HepG2 (cell line): ENCODE results near the gene MSI2. TPM values are rescaled to one million over a fixed set of nuclear protein-coding genes. Genes with fewer than 3 reads are reported as not detected.

ENCODE experiments used
- ATAC-seq: fragments of 200-7000 bp; cut with Tn5 transposase; 3 replicates; pipeline ENCODE4 v1.9.1; 2020; ENCODE audit warnings: mild to moderate bottlenecking, moderate library complexity
- BruUV-seq: library from RNA; stranded (reverse); fragments of 400-500 nt; replicated peaks from 2 replicates; lab custom pipeline; 2021; lab: Mats Ljungman, UMichigan
- CTCF ChIA-PET: fragments of 300-600 bp; formaldehyde crosslinking; extraction: SDS; loops from one replicate; lab custom pipeline; 2021; ENCODE audit warnings: low total read pairs, inconsistent platforms, low intra/inter-chr PET ratio; lab: Yijun Ruan, JAX
- POLR2A ChIA-PET: fragments of 350-600 bp; sonication (Branson Sonifier 250); formaldehyde crosslinking; loops from one replicate; lab custom pipeline; 2020; ENCODE audit warnings: antibody characterized with exemption, inconsistent platforms; lab: Yijun Ruan, JAX
- DNase-seq: peaks from one replicate; pipeline ENCODE4 v3.0.0-alpha.2; 2015; ENCODE audit warnings: low spot score
- FAIRE-seq: peaks from 3 replicates; lab custom pipeline; 2011; peaks lifted over from hg19 to GRCh38; lab: Jason Lieb, UNC
- H2AFZ ChIP-seq: one replicate; pipeline ENCODE4 v1.6.1; 2011; ENCODE audit warnings: low read length, inconsistent platforms
- H3K27ac ChIP-seq: fragments of 300-600 bp; 3 replicates; pipeline ENCODE4 v1.8.0; 2011; ENCODE audit warnings: mixed run types, mild to moderate bottlenecking, mixed read lengths, low read length, inconsistent platforms; ENCODE audit not compliant: insufficient read depth; ENCODE audit errors: extremely low read length
- H3K27me3 ChIP-seq, 2 experiments: fragments of 200-600 bp in 1 of 2; 2 replicates in 1 of 2; 3 replicates in 1 of 2; pipeline versions ENCODE4 v1.6.0 to v1.8.0; 2011; ENCODE audit warnings: low read length in 2 of 2, mild to moderate bottlenecking in 2 of 2, moderate library complexity in 2 of 2, inconsistent platforms in 1 of 2; ENCODE audit not compliant: insufficient read depth in 2 of 2, control insufficient read depth in 1 of 2
- H3K36me3 ChIP-seq, 2 experiments: fragments of 200-600 bp in 1 of 2; replicated peaks in 1 of 2; 2 replicates in 1 of 2; 3 replicates in 1 of 2; pipeline versions ENCODE4 v1.5.1 to v1.8.0; 2011; ENCODE audit warnings: low read length in 2 of 2, inconsistent platforms in 1 of 2; ENCODE audit not compliant: insufficient read depth in 2 of 2, control insufficient read depth in 1 of 2
- H3K4me1 ChIP-seq: 2 replicates; pipeline ENCODE4 v1.5.1; 2012; ENCODE audit warnings: low read length, inconsistent platforms; ENCODE audit not compliant: insufficient read depth
- H3K4me2 ChIP-seq: 2 replicates; pipeline ENCODE4 v1.6.0; 2011; ENCODE audit warnings: low read depth, low read length, inconsistent platforms
- H3K4me3 ChIP-seq, 3 experiments: fragments of 200-600 bp in 1 of 3; sonication (generic), shearing (Covaris generic) in 1 of 3; replicated peaks in 1 of 3; 2 replicates each; pipeline ENCODE4 v1.5.1; 2011 to 2016; ENCODE audit warnings: low read length in 3 of 3, inconsistent platforms in 2 of 3, low read depth in 2 of 3, mild to moderate bottlenecking in 2 of 3, control low read depth in 1 of 3, mixed read lengths in 1 of 3; ENCODE audit not compliant: insufficient read depth in 1 of 3
- H3K79me2 ChIP-seq: one replicate; pipeline ENCODE4 v1.6.1; 2011; ENCODE audit warnings: low read length, inconsistent platforms; ENCODE audit not compliant: insufficient read depth
- H3K9ac ChIP-seq: 2 replicates; pipeline ENCODE4 v1.6.0; 2011; ENCODE audit warnings: mild to moderate bottlenecking, low read depth, low read length, inconsistent platforms; ENCODE audit not compliant: insufficient read depth
- H3K9me3 ChIP-seq: 2 replicates; pipeline ENCODE4 v1.5.1; 2012; ENCODE audit warnings: mild to moderate bottlenecking, low read length
- H4K20me1 ChIP-seq: 2 replicates; pipeline ENCODE4 v1.6.0; 2011; ENCODE audit warnings: inconsistent platforms, mild to moderate bottlenecking, low read length, moderate library complexity; ENCODE audit not compliant: insufficient read depth
- MAFG ChIP-seq: sonication (generic); formaldehyde crosslinking; IDR thresholded peaks from 2 replicates; pipeline ENCODE4 v1.5.1; 2020; ENCODE audit warnings: mild to moderate bottlenecking, missing genetic modification reagents
- PAWR ChIP-seq: sonication (generic); formaldehyde crosslinking; IDR thresholded peaks from 2 replicates; pipeline ENCODE4 v1.4.0; 2020; ENCODE audit warnings: missing genetic modification reagents, mild to moderate bottlenecking, borderline replicate concordance
- PRDM10 ChIP-seq: sonication (generic); formaldehyde crosslinking; IDR thresholded peaks from 2 replicates; pipeline ENCODE4 v1.4.0; 2020; ENCODE audit warnings: low read depth, missing genetic modification reagents
- ZBTB1 ChIP-seq: sonication (generic); formaldehyde crosslinking; IDR thresholded peaks from 2 replicates; pipeline ENCODE4 v1.4.0; 2020; ENCODE audit warnings: missing genetic modification reagents, borderline replicate concordance
- ZNF816 ChIP-seq: sonication (generic); formaldehyde crosslinking; IDR thresholded peaks from 2 replicates; pipeline ENCODE4 v1.8.0; 2022; ENCODE audit warnings: missing genetic modification reagents, mild to moderate bottlenecking, borderline replicate concordance
- WGBS: methylation state at CpG from one replicate; pipeline ENCODE4 v1.1.6; 2017; ENCODE audit warnings: low lambda C conversion rate; 5-methylcytosine and 5-hydroxymethylcytosine counted together
- in situ Hi-C: cut with HindIII; loops from 2 replicates; pipeline ENCODE4 v1.10.0; 2017; ENCODE audit warnings: low pct_unique_long_range_greater_than_20kb; ENCODE audit not compliant: extremely low pct_ligation_motif_present
- intact Hi-C: fragments of 100-400 bp; cut with micrococcal nuclease; formaldehyde crosslinking; loops from one replicate; pipeline ENCODE4 v1.10.0; 2022; ENCODE audit not compliant: unreplicated experiment
- polyA plus RNA-seq, 8 experiments: library from polyadenylated mRNA; depleted of rRNA in 3 of 8; stranded (reverse) in 7 of 8; unstranded in 1 of 8; fragments of >200 nt; fragmentation: Illumina TruSeq in 4 of 8; extraction: Trizol in 4 of 8; gene quantifications; 2 replicates each; pipeline versions ENCODE4 v1.2.1 to v1.2.3, GENCODE V29; 2011 to 2016; ENCODE audit warnings: low read depth in 4 of 8, missing spikeins in 1 of 8, mixed read lengths in 1 of 8; ENCODE audit not compliant: insufficient read depth in 1 of 8
- total RNA-seq, 5 experiments: library from RNA; depleted of rRNA; stranded (reverse); fragments of >200 nt; fragmentation: Illumina TruSeq; extraction: Trizol; gene quantifications; 2 replicates each; pipeline ENCODE4 v1.2.3, GENCODE V29; 2016; ENCODE audit warnings: low read depth in 1 of 5
- TF ChIP-seq, protein P1 (sequence below): sonication (generic); formaldehyde crosslinking; IDR thresholded peaks from 2 replicates; pipeline ENCODE4 v1.5.0; 2020; ENCODE audit warnings: missing genetic modification reagents

MSI2 gene
- total and polyA plus RNA-seq, 2 of the 13 experiments (the other 11 are each of a cell fraction or from before 2014, with no cell fraction given), result 77.5 to 78.4 TPM

DNA sequence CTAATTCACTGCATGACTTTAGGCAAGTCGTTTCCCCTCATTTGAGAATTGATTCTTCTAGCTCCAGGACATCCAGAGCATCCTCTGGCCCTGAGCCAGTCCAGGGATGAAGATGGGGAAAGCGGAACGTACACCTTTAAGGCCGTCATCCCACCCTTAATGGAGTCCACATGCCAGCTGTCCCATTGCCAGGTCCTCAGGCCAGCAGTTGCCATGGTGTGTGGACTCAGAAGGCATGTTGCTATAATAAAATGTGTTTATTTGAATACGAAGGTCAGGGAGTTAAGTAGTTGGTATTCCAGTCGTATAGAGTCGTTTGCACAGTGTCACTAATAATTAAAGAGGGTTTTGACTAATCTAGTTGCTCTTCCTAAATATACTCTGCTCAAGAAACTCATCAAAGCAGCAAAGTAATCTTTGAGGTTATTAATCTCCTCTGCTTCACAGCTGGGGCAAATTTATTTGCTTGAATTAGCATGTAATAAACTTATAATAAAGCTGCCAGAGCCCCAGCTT is 458.4 kb downstream of the MSI2 start:
- intact Hi-C loops, result no loop called here
- WGBS, result 34% methylated on average over 7 of the region's 7 CpGs
- in situ Hi-C loops, result no loop called here
- Histone ChIP-seq H3K9ac (no peak overlapping the region), H2AFZ (no peak overlapping the region), H4K20me1 (no peaks in the 10 kb centered on the region), H3K27ac (no peak overlapping the region), H3K4me2 (no peak overlapping the region), H3K4me3 (no peak overlapping the region), H3K36me3 (no peaks in the 10 kb centered on the region), H3K79me2 (no peaks in the 10 kb centered on the region), H3K9me3 (no peaks in the 10 kb centered on the region), H3K27me3 (peaks cover 7 to 58% of the 10 kb centered on the region in 2 experiments; a peak in 4 of 5 replicates), H3K4me1 (no peaks in the 10 kb centered on the region)
- ATAC-seq (no peak), DNase-seq (no peak), FAIRE-seq (no peak)
- ChIA-PET CTCF (no interaction called here), POLR2A (no interaction called here)
- no peak for TF ChIP-seq ZNF816
- no peak for TF ChIP-seq MAFG (CRISPR knock-in tag)
- TF ChIP-seq PAWR (CRISPR knock-in tag), result no peak
- no peak for TF ChIP-seq ZBTB1
- TF ChIP-seq, protein P1, sequence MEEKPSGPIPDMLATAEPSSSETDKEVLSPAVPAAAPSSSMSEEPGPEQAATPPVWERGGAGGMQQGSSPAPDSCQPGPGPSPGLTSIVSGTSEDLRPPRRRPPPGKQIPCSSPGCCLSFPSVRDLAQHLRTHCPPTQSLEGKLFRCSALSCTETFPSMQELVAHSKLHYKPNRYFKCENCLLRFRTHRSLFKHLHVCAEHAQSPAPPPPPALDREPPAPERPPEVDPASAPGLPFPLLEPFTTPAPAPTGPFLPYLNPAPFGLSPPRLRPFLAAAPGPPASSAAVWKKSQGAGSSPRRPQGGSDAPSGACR (CRISPR knock-in tag), result no peak
- TF ChIP-seq PRDM10 (CRISPR knock-in tag), result no peak
- BruUV-seq, result no TSS peak
